GM23338 (cell line): ENCODE results near the gene ZNF711. TPM values are rescaled to one million over a fixed set of nuclear protein-coding genes. Genes with fewer than 3 reads are reported as not detected.

ENCODE experiments used
- ATAC-seq: fragments of 200-7000 bp; cut with Tn5 transposase; 3 replicates; pipeline ENCODE4 v1.9.1; 2020
- DNase-seq: peaks from one replicate; pipeline ENCODE4 v3.0.0-alpha.2; 2015; ENCODE audit warnings: low spot score
- H2AFZ ChIP-seq: fragments of 200-600 bp; sonication (generic); 2 replicates; pipeline ENCODE4 v1.8.0; 2016; ENCODE audit warnings: antibody characterized with exemption, mild to moderate bottlenecking, moderate library complexity
- H3F3A ChIP-seq: fragments of 200-600 bp; sonication (generic); replicated peaks from 2 replicates; pipeline ENCODE4 v1.8.0; 2017; ENCODE audit warnings: antibody characterized with exemption, mixed run types, low read depth
- H3K27ac ChIP-seq: fragments of 200-600 bp; sonication (generic); 2 replicates; pipeline ENCODE4 v1.6.1; 2016; ENCODE audit warnings: low read depth
- H3K27me3 ChIP-seq: fragments of 200-600 bp; sonication (generic); 2 replicates; pipeline ENCODE4 v1.8.0; 2016; ENCODE audit warnings: mild to moderate bottlenecking, mixed run types, moderate library complexity; ENCODE audit not compliant: insufficient read depth
- H3K36me3 ChIP-seq: fragments of 200-600 bp; sonication (generic); 2 replicates; pipeline ENCODE4 v1.8.0; 2016; ENCODE audit warnings: mild to moderate bottlenecking; ENCODE audit not compliant: insufficient read depth
- H3K4me1 ChIP-seq: fragments of 200-600 bp; sonication (generic); 2 replicates; pipeline ENCODE4 v1.8.0; 2016; ENCODE audit warnings: mild to moderate bottlenecking, moderate library complexity; ENCODE audit not compliant: insufficient read depth
- H3K4me2 ChIP-seq: fragments of 200-600 bp; sonication (generic); 2 replicates; pipeline ENCODE4 v1.7.1; 2017; ENCODE audit warnings: mixed run types
- H3K4me3 ChIP-seq: fragments of 200-600 bp; sonication (generic); 2 replicates; pipeline ENCODE4 v1.6.1; 2016; ENCODE audit warnings: mixed run types
- H3K79me2 ChIP-seq: fragments of 200-600 bp; sonication (generic); replicated peaks from 2 replicates; pipeline ENCODE4 v1.8.0; 2017; ENCODE audit warnings: mild to moderate bottlenecking; ENCODE audit not compliant: insufficient read depth
- H3K9me2 ChIP-seq: fragments of 200-600 bp; sonication (generic); 2 replicates; pipeline ENCODE4 v1.8.0; 2017; ENCODE audit not compliant: insufficient read depth
- H4K20me1 ChIP-seq: fragments of 200-600 bp; sonication (generic); replicated peaks from 2 replicates; pipeline ENCODE4 v1.8.0; 2017; ENCODE audit warnings: mild to moderate bottlenecking; ENCODE audit not compliant: insufficient read depth
- H3K27ac Mint-ChIP-seq: 2 replicates; pipeline ENCODE4 v1.8.0; 2020; ENCODE audit warnings: inconsistent platforms, mild to moderate bottlenecking, moderate library complexity, mixed read lengths
- H3K27me3 Mint-ChIP-seq: 3 replicates; pipeline ENCODE4 v1.8.0; 2022; ENCODE audit warnings: low read depth, mild to moderate bottlenecking, moderate library complexity, mixed read lengths, inconsistent platforms; ENCODE audit not compliant: insufficient read depth, poor library complexity
- H3K36me3 Mint-ChIP-seq: 3 replicates; pipeline ENCODE4 v1.8.0; 2021; ENCODE audit warnings: low read depth, mild to moderate bottlenecking, inconsistent platforms, moderate library complexity, mixed read lengths
- H3K4me1 Mint-ChIP-seq: 3 replicates; pipeline ENCODE4 v1.8.0; 2020; ENCODE audit warnings: mild to moderate bottlenecking, inconsistent platforms, mixed read lengths
- H3K4me3 Mint-ChIP-seq: 3 replicates; pipeline ENCODE4 v1.8.0; 2021; ENCODE audit warnings: moderate library complexity, mild to moderate bottlenecking, inconsistent platforms, mixed read lengths
- H3K9me3 Mint-ChIP-seq: 3 replicates; pipeline ENCODE4 v1.8.0; 2020; ENCODE audit warnings: moderate library complexity, mild to moderate bottlenecking, inconsistent platforms, mixed read lengths
- CTCF ChIP-seq, 2 experiments: fragments of 200-600 bp in 1 of 2; sonication (generic) in 1 of 2; conservative IDR thresholded peaks; 2 replicates each; pipeline versions ENCODE4 v1.5.1 to v1.6.1; 2016 to 2017; ENCODE audit warnings: antibody characterized with exemption in 2 of 2, low read depth in 2 of 2, mild to moderate bottlenecking in 2 of 2, moderate library complexity in 1 of 2
- JUNB ChIP-seq: IDR thresholded peaks from one replicate; pipeline ENCODE4 v1.6.1; 2016; ENCODE audit warnings: antibody characterized with exemption; ENCODE audit not compliant: unreplicated experiment
- NANOG ChIP-seq: IDR thresholded peaks from 2 replicates; pipeline ENCODE4 v1.6.1; 2016; ENCODE audit warnings: antibody characterized with exemption, borderline replicate concordance
- POLR2AphosphoS5 ChIP-seq: IDR thresholded peaks from 2 replicates; pipeline ENCODE4 v1.6.1; 2016; ENCODE audit warnings: antibody characterized with exemption, low read depth
- STAT1 ChIP-seq: IDR thresholded peaks from one replicate; pipeline ENCODE4 v1.6.1; 2016; ENCODE audit warnings: antibody characterized with exemption; ENCODE audit not compliant: unreplicated experiment
- polyA plus RNA-seq: library from polyadenylated mRNA; unstranded; fragments of >200 nt; fragmentation: Nextera tagmentation; extraction: Ambion mirVana; gene quantifications from 2 replicates; pipeline ENCODE4 v1.2.1, GENCODE V29; 2016
- total RNA-seq: library from RNA; depleted of rRNA; stranded (reverse); fragments of >200 nt; shearing (Covaris generic); gene quantifications from 2 replicates; pipeline ENCODE4 v1.2.3, GENCODE V29; 2014
- TF ChIP-seq, protein P1 (sequence below): IDR thresholded peaks from one replicate; pipeline ENCODE4 v1.6.1; 2018; ENCODE audit warnings: antibody characterized with exemption; ENCODE audit not compliant: unreplicated experiment
- TF ChIP-seq, protein P2 (sequence below): IDR thresholded peaks from 2 replicates; pipeline ENCODE4 v1.6.1; 2016; ENCODE audit warnings: antibody characterized with exemption

Gene ZNF711
- total and polyA plus RNA-seq, 2 experiments from 2014 or later: 12.2 to 20.0 TPM

DNA sequence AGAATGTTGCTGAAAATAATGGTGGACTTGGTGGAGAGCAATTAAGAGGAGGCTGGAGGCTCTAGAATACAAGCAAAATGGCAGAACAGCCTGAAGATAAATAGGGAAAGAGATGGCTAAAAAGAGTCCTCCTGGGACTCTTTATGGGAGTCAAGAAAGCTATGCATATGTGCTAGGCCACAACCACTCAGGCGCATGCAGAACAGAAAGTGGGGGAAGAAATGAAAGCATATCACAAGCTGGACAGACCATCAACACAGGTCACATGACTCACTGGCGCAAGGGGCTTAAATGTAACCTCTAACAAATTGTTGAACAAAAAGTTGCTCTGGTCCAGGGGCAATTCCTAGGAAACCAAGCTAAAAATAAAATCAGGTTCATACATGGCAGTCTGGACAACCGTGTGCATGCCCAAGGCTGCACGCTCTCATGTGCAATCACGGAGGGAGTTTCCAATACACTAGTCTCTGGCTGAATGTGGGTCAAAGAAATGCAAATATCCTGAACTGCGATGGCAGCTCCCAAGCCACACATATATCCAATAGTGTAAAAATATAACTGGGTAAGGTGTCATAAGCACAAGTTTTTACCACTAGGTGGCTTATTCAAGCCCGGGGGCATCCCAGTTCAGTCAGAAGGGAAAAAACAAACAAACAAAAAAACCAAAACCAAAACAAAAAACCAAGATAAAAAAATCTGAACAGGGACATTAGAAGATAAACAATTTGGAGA lies 45.4 kb downstream of the ZNF711 start:
- peaks cover 2% of the 10 kb centered on the region for H3K27me3 Mint-ChIP-seq
- H3K27me3 ChIP-seq: no peaks in the 10 kb centered on the region
- TF ChIP-seq JUNB (no peak), STAT1 (no peak), CTCF (conservative IDR thresholded peaks at IDR 0.05; ENCODE audit: low read depth in 2 of 2) (peak; percentile 14 to 38; a peak in 2 of 4 replicates), NANOG (no peak)
- TF ChIP-seq, protein P1, sequence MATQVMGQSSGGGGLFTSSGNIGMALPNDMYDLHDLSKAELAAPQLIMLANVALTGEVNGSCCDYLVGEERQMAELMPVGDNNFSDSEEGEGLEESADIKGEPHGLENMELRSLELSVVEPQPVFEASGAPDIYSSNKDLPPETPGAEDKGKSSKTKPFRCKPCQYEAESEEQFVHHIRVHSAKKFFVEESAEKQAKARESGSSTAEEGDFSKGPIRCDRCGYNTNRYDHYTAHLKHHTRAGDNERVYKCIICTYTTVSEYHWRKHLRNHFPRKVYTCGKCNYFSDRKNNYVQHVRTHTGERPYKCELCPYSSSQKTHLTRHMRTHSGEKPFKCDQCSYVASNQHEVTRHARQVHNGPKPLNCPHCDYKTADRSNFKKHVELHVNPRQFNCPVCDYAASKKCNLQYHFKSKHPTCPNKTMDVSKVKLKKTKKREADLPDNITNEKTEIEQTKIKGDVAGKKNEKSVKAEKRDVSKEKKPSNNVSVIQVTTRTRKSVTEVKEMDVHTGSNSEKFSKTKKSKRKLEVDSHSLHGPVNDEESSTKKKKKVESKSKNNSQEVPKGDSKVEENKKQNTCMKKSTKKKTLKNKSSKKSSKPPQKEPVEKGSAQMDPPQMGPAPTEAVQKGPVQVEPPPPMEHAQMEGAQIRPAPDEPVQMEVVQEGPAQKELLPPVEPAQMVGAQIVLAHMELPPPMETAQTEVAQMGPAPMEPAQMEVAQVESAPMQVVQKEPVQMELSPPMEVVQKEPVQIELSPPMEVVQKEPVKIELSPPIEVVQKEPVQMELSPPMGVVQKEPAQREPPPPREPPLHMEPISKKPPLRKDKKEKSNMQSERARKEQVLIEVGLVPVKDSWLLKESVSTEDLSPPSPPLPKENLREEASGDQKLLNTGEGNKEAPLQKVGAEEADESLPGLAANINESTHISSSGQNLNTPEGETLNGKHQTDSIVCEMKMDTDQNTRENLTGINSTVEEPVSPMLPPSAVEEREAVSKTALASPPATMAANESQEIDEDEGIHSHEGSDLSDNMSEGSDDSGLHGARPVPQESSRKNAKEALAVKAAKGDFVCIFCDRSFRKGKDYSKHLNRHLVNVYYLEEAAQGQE: no peak
- ATAC-seq: no peak
- H3K4me2 ChIP-seq: no peak overlapping the region
- no peak overlapping the region for H3K4me3 Mint-ChIP-seq
- no peaks in the 10 kb centered on the region for H3K79me2 ChIP-seq
- no peaks in the 10 kb centered on the region; the same call in 2 of the 3 replicates for H3K36me3 Mint-ChIP-seq
- no peaks in the 10 kb centered on the region for H3K9me2 ChIP-seq
- no peak overlapping the region for H3K27ac ChIP-seq
- H3K9me3 Mint-ChIP-seq: no peaks in the 10 kb centered on the region; the same call in 1 of the 3 replicates
- peak; percentile 10 for DNase-seq
- H3F3A ChIP-seq: no peaks in the 10 kb centered on the region
- no peaks in the 10 kb centered on the region for H3K4me1 ChIP-seq
- no peak overlapping the region for H3K4me3 ChIP-seq
- H2AFZ ChIP-seq: no peak overlapping the region
- H3K4me1 Mint-ChIP-seq: no peaks in the 10 kb centered on the region
- H3K27ac Mint-ChIP-seq: no peak overlapping the region; the same call in 1 of the 2 replicates
- no peaks in the 10 kb centered on the region for H3K36me3 ChIP-seq
- no peaks in the 10 kb centered on the region for H4K20me1 ChIP-seq

GRCh38 chrX:85303544-85303943 lies 59.8 kb downstream of the ZNF711 start:
- Mint-ChIP-seq H3K27me3 (no peaks in the 10 kb centered on the region), H3K4me3 (no peak overlapping the region), H3K9me3 (no peaks in the 10 kb centered on the region), H3K27ac (no peak overlapping the region), H3K36me3 (no peaks in the 10 kb centered on the region), H3K4me1 (no peaks in the 10 kb centered on the region; the same call in 2 of the 3 replicates)
- Histone ChIP-seq H3K36me3 (no peaks in the 10 kb centered on the region), H3K4me1 (no peaks in the 10 kb centered on the region), H3K27ac (no peak overlapping the region), H3K4me3 (no peak overlapping the region), H3K9me2 (no peaks in the 10 kb centered on the region), H3K4me2 (no peak overlapping the region), H2AFZ (no peak overlapping the region), H4K20me1 (no peaks in the 10 kb centered on the region), H3K79me2 (no peaks in the 10 kb centered on the region), H3K27me3 (no peaks in the 10 kb centered on the region), H3F3A (no peaks in the 10 kb centered on the region)
- no peak for DNase-seq
- no peak for TF ChIP-seq POLR2AphosphoS5
- TF ChIP-seq, protein P2, sequence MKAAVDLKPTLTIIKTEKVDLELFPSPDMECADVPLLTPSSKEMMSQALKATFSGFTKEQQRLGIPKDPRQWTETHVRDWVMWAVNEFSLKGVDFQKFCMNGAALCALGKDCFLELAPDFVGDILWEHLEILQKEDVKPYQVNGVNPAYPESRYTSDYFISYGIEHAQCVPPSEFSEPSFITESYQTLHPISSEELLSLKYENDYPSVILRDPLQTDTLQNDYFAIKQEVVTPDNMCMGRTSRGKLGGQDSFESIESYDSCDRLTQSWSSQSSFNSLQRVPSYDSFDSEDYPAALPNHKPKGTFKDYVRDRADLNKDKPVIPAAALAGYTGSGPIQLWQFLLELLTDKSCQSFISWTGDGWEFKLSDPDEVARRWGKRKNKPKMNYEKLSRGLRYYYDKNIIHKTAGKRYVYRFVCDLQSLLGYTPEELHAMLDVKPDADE: no peak
- TF ChIP-seq NANOG: no peak
- ATAC-seq: no peak
